ENCODE measurements around the gene MYL12A. TPM values are rescaled to one million over a fixed set of nuclear protein-coding genes. Genes with fewer than 3 reads are reported as not detected.

MYL12A gene
- total and polyA plus RNA-seq, 2 of the 13 experiments (the other 11 are each of a cell fraction or from before 2014, with no cell fraction given) = 261 to 277 TPM

- TF ChIP-seq UBTF (CRISPR knock-in tag; IDR thresholded peaks at IDR 0.05) = no peak
These were observed 36.9 kb downstream of the MYL12A start (continued) for GRCh38 chr18:3284501-3284900.

- in situ Hi-C loops (cut with HindIII; ENCODE audit: extremely low pct_ligation_motif_present, low pct_unique_long_range_greater_than_20kb) (loop anchor here (10.0 kb wide), 1 partner anchor 169 kb away; the partner anchor contains the start of gene TGIF1), intact Hi-C loops (cut with micrococcal nuclease; ENCODE audit: unreplicated experiment) (no loop called here)
- Histone ChIP-seq H3K79me2 (ENCODE audit: insufficient read depth, low read length) (no peaks in the 10 kb centered on the region), H3K27ac (ENCODE audit: extremely low read length, insufficient read depth, low read length) (no peak overlapping the region), H4K20me1 (ENCODE audit: insufficient read depth, low read length) (no peaks in the 10 kb centered on the region), H3K4me1 (ENCODE audit: insufficient read depth, low read length) (peaks cover 32% of the 10 kb centered on the region), H3K9ac (ENCODE audit: insufficient read depth, low read depth, low read length) (no peak overlapping the region), H3K27me3 (ENCODE audit: control insufficient read depth in 1 of 2, insufficient read depth in 2 of 2, low read length in 2 of 2) (peaks cover 0 to 17% of the 10 kb centered on the region in 2 experiments; a peak in 3 of 5 replicates), H3K36me3 (replicated peaks in 1 of 2; ENCODE audit: control insufficient read depth in 1 of 2, insufficient read depth in 2 of 2, low read length in 2 of 2) (no peaks in the 10 kb centered on the region), H3K4me3 (replicated peaks in 1 of 3; ENCODE audit: insufficient read depth in 1 of 3, low read depth in 2 of 3, low read length in 3 of 3) (no peak overlapping the region), H3K9me3 (ENCODE audit: low read length) (no peaks in the 10 kb centered on the region), H2AFZ (ENCODE audit: low read length) (no peak overlapping the region), H3K4me2 (ENCODE audit: low read depth, low read length) (no peak overlapping the region)
- no peak for ATAC-seq
- 33% methylated on average over 7 of the region's 7 CpGs for WGBS (ENCODE audit: low lambda C conversion rate)
- CTCF ChIA-PET (ENCODE audit: low intra/inter-chr PET ratio, low total read pairs) = no interaction called here
- no peak for DNase-seq (ENCODE audit: low spot score)
- no peak for TF ChIP-seq ZNF367 (CRISPR knock-in tag; IDR thresholded peaks at IDR 0.05; ENCODE audit: borderline replicate concordance)
- no peak for TF ChIP-seq SP4 (CRISPR knock-in tag; IDR thresholded peaks at IDR 0.05)
- TF ChIP-seq ZNF850 (CRISPR knock-in tag; conservative IDR thresholded peaks at IDR 0.05) = no peak
- TF ChIP-seq BRCA1 (CRISPR knock-in tag; IDR thresholded peaks at IDR 0.05) = no peak
- no peak for TF ChIP-seq ADNP (CRISPR knock-in tag; IDR thresholded peaks at IDR 0.05)
- TF ChIP-seq JUND (CRISPR knock-in tag; IDR thresholded peaks at IDR 0.05) = no peak
- no peak for FAIRE-seq
- BruUV-seq (replicated peaks) = no TSS peak
- POLR2A ChIA-PET = no interaction called here
These were observed 38.6 kb downstream of the MYL12A start for GRCh38 chr18:3286159-3286558.
